Erythroblast (primary cell): Measurements from ENCODE around the gene EIF1AD.

Experiments used
- DNase-seq, 2 experiments: peaks; one replicate each; lab custom pipeline; 2025; lab: John Stamatoyannopoulos, UW
- GATA1 ChIP-seq: IDR thresholded peaks from 2 replicates; pipeline ENCODE4 v1.6.1; 2011; ENCODE audit warnings: low read depth, mild to moderate bottlenecking, control low read depth, low read length, moderate library complexity
- POLR2A ChIP-seq: IDR thresholded peaks from 2 replicates; pipeline ENCODE4 v1.6.1; 2011; ENCODE audit warnings: mild to moderate bottlenecking, low read length

EIF1AD gene

DNA sequence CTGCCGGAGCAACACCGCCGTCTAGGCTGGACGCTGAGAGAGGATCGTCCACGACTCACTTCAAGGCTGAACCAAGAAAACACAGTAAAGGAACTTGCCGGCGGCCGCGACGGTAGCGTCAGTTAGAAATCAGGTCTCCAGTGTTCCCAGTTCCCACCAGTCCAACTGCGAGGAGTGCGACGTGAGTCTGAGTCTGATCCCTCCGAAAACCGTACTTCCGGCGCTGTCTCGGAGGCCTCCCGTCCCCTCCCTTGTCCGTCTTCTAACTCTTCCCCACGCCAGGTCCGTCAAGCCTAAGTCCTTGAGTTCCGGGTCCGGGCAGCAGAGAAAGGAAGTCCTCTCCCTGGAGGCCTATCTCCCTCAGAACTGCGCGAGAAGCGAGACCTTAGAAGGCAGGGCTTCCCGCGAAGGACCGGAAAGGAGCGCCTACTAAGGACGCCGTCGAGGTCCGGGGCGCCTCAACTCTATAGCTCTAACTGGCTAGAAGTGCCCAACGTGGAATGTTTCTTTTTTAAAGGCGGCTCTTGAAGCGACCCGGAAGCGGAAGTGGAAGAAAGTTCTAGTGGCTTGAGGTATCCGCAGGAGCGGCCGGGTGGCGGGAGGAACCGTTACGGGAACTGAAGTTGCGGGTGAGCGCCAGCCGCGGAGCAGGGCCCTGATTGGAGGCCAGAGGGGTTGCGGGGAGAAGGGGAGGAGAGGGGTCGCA is at the start of gene EIF1AD, which contains the start of gene BANF1:
Gene EIF1AD, minus strand, starts transcription at position 216 of the 706 bp plus-strand sequence. CDS start 1,768 bp downstream, outside the sequence.
Gene BANF1, plus strand, starts transcription at position 562 of the 706 bp plus-strand sequence. CDS start 748 bp downstream, outside the sequence.
- peak; percentile 98 to 99 for DNase-seq
- TF ChIP-seq POLR2A, result peak; percentile 90
- no peak for TF ChIP-seq GATA1

DNA sequence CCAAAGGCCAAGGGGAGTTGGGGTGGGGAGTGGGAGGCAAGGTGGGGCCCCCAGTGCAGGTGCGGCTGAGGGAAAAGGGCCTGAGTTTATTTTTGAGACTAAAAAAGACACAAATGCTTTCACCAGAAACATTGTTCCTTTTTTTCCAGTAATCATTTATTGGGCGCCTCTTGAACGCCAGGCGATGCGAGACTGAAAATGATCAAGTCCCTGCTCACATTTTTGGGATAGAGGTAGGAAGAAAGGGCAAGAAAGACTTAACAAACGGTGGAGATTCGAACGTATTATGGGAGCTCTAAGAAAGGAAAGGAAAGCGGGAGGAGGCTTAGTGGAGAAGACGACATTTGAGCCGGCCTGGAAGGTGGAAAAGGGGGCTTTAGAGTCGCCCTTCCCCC is 49.4 kb upstream of the EIF1AD start:
- DNase-seq, result no peak
- no peak for TF ChIP-seq POLR2A
- no peak for TF ChIP-seq GATA1

DNA sequence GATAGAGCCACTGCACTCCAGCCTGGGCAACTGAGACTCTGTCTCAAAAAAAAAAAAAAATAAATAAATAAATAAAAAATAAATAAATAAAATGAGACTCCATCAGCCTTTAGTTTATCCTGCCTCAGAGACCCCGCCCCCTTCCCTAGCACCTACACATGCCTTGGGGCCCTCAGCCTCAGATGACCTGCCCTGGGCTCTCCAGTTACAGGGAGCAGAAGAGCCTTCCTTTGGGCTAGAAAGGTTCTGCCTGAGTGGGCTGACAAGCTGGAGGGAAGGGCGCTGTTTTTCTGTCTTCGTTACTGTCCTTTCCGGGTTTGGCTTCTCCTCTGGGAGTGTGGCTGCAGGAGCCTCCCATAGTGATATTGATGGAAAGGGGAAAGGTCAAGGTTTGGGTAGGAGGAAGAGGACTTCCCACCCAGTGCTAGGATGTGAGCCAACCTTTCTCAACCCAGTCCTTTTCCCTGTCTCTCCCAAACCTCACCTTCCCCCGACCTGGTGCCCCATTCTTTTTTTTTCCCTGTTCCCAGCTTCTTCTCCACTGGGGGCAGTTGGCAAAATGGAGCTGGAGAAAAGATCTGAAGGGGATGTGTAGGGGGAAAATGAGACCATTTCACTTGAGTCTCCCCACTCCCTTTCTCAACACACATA is 48.7 kb upstream of the EIF1AD start:
- no peak for DNase-seq
- no peak for TF ChIP-seq POLR2A
- TF ChIP-seq GATA1, result no peak

DNA sequence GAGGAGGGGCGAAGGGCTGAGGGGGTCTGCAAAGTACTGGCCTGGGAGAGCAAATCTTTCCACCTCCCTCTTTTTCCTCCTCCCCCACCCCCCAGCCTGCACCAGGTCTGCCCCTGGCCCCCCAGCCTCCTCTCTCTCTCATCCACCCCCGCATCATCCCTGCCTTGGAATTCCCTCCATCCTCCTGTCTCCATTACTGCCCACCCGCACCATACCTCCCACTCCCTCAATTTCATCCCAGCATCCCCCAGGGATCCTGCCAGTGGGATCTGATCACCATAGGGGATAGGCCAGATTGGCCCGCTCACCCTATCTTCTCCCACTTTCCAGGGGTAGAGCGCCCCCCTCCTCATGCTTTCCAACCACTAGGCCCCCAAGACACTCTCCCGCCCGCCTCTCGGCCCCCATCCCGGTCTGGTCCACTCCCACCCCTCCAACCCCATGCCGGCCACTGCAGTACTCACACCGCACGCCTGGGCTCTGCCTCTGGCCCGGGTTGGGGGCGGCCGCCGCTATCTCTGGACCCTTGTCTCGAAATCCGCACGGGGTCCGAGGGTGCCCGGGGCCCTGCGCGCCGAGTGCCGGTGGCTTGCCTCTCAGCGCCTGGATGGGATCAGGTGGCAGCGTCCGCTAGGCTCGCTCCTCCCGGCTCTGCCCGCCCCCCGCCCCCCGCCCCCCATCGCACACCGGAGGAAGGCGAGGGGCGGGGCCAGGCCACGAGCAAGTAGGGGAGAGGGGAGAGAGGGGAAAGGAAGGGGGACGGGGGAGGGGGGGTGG is 46.8 kb upstream of the EIF1AD start, which contains the start of gene GAL3ST3:
Gene GAL3ST3, minus strand, starts transcription at position 615 of the 777 bp plus-strand sequence. CDS start 3,746 bp downstream, outside the sequence.
- DNase-seq, result no peak
- TF ChIP-seq GATA1 (no peak), POLR2A (no peak)

DNA sequence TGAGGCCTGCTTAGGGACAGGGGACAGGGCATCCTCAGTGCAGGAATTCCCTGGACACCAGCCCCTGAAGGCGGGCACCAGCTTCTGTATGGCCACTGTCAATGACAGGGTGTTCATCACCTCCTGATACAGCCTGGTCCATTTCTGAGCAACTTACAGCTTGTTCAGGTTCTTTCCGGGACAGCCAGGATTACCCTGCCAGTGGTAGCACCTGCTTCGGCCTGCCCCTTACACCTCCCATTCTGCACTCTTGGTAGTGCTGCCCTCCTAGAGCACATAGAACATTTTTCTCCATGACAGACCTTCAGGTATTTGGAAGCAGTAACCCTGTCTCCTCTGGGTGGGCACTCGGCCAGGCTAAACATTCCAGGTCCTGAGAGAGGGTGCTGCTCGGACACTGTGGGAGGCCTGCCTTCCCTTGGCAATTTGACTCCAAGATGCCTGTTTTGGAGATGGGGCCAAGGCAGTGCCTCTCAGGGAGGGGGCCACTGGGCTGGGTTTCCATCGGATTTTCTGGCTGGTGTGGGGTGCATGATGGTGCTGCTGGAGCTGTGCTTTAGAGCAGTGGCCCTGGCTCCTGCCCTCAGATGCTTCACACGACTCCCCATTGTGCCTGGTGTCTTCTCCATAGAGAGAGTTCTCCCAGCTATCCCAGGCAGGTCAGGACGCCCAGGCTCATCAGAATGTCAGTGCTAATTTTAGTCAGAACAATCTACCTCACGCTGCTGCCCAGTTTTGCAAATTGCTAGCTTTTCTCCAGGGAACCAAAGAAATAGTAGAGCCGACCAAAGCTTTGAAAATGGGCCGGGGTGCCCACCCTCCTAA is 45.8 kb upstream of the EIF1AD start:
- TF ChIP-seq GATA1 (no peak), POLR2A (no peak)
- DNase-seq, result no peak

GRCh38 chr11:66046901-66047300 is 44.9 kb upstream of the EIF1AD start:
- no peak for TF ChIP-seq GATA1
- no peak for TF ChIP-seq POLR2A
- DNase-seq, result no peak

DNA sequence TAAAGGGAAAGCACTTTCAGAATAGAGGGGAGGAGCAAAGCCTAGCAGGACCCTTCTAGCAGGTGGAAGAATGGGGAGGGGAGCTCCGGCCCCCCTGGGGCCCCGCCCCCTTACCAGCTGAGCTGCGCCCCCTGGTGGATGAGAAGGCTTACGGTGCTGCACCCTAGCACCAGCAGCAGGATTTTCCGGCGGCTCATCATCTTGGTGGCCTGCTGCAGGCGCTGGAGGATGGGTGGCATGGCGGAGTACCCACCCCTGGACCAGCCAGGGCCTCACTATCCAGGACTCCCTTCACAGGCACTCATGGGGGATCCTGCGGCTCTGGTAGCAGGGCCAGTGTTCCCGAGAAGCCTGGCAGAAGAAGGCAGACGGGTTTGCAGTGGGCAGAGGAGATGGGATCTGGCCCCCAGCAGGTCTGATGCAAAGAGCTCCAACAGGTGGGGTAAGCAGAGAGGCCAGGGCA is 43.3 kb upstream of the EIF1AD start:
- peak; percentile 81 to 89 for DNase-seq
- TF ChIP-seq GATA1, result no peak
- TF ChIP-seq POLR2A, result no peak

- DNase-seq, result no peak
- TF ChIP-seq POLR2A (no peak), GATA1 (no peak)
Measured at GRCh38 chr11:66044757-66045156, 42.8 kb upstream of the EIF1AD start.

DNA sequence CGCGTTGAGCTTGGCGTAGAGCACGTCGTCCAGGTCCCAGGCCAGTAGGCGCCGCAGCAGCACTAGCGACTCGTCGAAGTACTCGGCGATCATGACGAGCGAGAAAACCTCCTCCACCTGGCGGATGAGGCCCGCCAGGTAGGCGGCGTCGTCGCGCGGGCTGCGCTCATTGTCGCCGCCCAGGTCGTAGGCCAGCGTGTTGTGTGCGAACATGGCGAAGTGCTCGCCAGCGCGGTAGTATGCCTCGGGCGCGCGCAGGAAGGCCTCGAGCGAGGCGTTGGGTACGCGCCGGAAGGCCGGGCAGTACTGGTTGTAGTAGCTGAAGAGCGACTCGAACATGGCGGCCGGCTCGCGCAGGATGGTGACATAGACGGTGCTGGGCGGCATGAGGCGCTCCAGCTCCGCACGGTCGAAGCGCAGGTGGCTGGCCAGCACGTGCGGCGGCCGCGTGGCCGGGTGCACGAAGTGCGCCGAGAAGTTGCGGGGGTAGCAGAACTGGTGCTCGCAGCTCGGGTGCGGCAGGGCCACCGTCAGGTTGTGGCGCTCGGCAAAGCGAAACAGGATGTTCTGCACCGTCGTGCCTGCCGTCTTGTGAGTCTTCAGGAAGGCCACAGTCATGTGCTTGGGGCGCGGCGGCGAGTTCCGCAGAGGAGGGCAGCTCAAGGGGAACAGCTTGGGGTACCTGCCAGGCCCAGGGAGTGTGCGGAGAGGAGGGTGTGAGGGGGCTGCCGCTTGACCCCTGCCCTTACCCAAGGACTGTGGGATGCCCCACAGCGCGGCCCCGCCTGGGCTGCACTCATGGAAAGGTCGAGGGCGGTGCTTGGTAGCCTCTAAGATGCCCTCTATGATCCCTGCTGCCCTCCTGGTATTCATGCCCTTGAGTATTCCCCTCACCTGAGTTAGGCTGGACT is 41.3 kb upstream of the EIF1AD start:
- no peak for TF ChIP-seq POLR2A
- TF ChIP-seq GATA1, result no peak
- no peak for DNase-seq

DNA sequence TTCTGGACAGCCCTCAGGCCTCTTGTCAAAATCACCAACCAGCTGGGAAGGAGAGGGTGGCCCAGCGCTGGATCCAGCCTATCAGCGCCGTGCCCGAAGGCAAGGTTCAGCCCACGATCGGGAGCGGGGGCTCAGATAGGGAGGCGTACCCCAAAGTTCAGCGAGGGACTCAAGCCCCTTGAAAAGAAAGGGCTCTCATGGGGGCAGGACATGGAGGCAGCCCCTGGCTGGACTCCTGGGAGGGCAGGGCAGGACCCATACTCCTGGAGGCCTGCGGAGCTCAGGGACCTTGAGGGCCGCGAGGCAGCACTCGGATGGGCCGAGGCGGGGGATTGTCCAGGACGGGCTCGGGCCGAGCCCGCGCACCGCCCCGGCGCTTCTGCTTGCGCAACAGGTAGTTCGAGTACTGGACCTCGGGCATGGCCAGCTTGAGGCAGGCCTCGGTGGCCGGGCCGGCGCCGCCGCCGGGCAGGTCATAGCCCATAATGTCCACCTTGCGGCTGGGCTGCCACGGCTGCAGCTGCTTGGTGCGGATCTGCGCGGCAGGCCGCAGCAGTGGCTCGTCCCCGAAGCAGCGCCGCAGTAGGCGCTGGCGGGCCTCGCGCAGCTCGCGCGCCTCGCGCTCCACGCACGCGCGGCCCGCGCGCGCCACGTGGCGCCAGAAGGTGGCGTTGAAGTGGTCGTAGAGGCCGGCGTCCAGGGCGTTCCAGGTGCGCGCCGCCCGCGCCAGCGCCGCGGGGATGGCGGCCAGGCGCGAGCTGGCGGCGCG is 40.5 kb upstream of the EIF1AD start:
- TF ChIP-seq POLR2A, result no peak
- no peak for TF ChIP-seq GATA1

DNA sequence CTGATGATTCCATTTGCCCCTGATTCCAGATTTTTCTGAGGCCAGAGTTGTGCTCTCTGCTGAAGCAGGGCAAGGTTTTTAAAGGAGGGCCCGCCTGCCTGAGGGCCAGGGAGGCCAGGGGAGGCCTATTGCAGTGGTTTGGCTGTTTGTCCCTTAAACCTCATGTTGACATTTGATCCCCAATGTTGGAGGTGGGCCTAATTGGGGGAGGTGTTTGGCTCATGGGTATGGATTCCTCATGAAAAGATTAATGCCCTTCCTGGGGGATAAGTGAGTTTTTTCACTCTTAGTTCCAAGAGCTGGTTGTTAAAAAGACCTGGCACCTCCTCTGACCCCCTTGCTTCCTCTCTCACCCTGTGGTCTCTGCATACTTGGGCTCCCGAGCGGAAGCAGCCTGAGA is 37.8 kb upstream of the EIF1AD start:
- TF ChIP-seq POLR2A, result no peak
- TF ChIP-seq GATA1, result no peak
- DNase-seq, result no peak

More for the DNA sequence above, 40.5 kb upstream of the EIF1AD start:
- DNase-seq, result no peak

DNA sequence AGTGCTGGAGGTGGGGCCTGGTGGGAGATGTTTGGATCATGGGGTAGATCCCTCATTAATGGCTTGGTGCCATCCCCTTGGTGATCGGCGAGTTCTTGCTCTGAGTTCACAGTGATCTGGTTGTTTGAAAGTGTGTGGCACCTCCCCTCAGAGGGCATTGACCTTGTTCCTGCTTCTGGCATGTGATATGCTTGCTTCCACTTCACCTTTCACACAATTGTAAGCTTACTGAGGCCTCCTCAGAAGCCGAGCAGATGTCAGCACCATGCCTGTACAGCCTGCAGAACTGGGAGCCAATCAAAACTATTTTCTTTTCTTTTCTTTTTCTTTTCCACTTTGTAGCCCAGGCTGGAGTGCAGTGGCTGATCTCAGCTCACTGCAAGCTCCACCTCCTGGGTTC is 35.4 kb upstream of the EIF1AD start:
- no peak for TF ChIP-seq GATA1
- no peak for DNase-seq
